IPS-18c (cell line): Measurements from ENCODE around the gene ZNF669.

ENCODE experiments used
- H3K4me3 ChIP-seq: 2 replicates; pipeline ENCODE4 v1.7.0; 2013; ENCODE audit warnings: low read depth, mild to moderate bottlenecking, low read length, moderate library complexity; ENCODE audit not compliant: insufficient read depth
- H3K9me3 ChIP-seq: one replicate; pipeline ENCODE4 v1.6.1; 2013; ENCODE audit warnings: mild to moderate bottlenecking, low read length, moderate library complexity; ENCODE audit not compliant: control insufficient read depth, insufficient read depth

The ZNF669 gene

DNA sequence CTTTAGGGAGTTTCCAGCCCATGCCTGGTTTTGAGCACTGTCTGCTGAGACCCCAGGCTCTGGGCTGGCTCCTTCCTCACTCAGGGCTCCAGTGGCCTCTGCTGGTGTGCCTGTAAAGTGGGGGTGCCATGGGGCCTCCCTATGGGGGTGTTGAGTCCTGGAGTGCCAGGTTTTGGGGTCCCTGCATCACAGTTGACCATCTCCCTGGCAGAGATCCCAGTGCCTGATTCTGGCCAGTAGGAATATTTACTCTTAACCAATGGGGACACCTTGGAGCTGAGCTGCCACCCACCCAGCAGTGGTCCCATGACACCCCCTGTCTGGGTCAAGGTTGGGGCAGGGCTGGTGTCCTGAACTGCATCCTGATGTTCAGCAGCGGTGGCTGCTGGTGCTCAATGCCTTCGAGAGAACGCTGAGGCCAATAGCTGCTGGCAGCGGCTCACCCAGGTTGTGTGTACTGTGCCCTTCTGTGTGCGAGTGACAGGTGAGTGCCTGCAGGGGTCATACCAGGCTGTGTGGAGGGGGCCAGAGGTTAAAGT lies 9.6 kb upstream of the ZNF669 start:
- Histone ChIP-seq H3K9me3 (peaks cover 2% of the 10 kb centered on the region), H3K4me3 (no peak overlapping the region)

DNA sequence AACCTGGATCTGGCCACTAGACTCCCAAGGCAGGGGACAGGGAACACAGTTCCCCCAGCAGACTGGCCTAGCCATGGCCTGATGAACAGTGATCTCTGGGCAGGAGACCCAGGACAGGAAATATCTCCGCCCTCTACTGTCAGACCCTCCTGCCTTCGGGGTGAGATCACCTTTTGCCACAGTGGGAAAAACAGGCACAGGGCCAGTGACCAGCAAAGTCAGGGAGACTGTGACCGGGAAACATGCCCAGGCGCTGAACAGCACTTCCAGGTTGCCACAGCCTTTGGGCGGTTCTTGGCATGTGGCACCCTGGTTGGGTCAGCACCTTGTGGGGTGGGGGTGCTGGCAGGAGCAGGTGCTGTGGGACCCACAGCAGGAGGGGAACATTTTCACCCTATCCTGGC lies 8.9 kb upstream of the ZNF669 start:
- Histone ChIP-seq H3K4me3 (no peak overlapping the region), H3K9me3 (peaks cover 2% of the 10 kb centered on the region)

DNA sequence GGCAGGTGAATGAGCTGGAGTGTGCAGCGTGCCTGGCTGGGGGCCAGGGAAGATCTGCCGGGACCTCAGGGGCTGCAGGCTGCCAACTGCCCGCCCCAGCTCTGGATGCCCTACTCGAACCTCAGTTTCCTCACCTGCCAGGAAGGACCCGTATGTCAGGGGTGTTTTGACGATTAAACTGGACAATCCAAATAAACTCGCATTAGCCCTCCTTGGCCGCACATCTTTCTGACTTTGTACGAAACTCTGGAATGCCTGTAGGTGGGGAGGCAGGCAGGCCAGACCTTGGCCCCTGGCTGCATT lies 8.3 kb upstream of the ZNF669 start:
- H3K4me3 ChIP-seq, result peak overlapping the region; percentile 77

DNA sequence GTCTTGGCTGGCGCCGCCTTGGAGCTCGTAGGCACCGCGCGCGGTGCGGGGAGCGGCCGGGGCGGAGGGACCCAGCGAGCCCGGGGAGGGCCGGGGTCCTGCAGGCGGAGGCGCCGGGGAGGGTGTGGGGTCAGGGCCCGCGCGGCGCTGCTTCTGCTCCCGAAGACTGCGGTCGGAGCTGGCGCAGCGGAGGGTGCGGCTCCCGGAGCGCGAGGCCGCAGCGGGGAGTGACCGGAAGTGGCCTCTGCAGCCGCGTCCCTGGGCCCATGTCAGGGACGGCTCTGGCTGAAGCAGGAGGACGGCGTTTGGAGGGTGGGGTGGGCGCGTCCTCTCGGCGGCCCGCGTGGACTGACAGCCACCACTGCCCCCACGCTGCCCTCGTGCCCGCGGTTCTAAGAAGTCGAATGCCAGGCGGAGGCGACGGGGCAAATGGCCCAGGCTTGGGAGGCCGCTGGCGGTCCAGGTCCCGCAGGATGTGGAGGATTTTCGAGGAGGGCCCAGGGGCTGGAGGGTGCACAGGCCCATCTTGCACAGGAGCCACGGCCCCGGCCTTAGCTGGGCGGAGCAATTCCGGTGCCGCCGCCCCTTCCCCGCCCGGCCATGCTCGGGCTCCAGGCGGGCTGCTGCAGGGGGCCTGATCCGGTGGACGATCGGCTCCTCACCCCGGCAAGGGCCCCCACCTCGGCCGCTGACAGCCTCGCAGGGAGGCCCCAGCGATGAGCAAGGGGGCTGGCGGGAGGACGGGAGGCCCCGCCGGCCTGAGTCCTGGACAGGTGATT lies 7.7 kb upstream of the ZNF669 start:
- H3K4me3 ChIP-seq, result peak overlapping the region; percentile 77
- peaks cover 2% of the 10 kb centered on the region for H3K9me3 ChIP-seq

More for the DNA sequence above, 8.3 kb upstream of the ZNF669 start:
- peaks cover 2% of the 10 kb centered on the region for H3K9me3 ChIP-seq

DNA sequence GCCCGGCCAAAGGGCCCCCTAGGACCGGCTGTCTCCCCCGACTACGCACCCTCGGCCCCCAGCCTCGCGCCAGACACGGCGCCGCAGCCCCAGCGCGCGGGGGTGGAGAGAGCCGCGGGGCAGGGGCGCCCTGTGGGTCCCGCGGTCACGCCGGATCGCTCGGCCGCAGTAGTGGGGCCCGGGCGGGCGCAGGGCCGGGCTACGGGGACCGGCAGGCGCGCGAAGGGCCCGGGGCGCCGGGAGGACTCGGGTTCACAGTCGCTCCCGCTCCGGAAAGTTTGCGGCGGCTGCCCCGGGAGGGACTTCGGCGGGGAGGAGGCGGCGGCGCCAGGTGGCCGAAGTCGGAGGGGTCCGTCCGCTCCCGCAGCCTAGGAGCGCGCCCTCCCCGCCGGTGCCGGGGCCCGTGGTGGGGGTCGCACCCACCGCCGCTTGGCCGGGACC lies 7.1 kb upstream of the ZNF669 start:
- H3K9me3 ChIP-seq, result peaks cover 2% of the 10 kb centered on the region

DNA sequence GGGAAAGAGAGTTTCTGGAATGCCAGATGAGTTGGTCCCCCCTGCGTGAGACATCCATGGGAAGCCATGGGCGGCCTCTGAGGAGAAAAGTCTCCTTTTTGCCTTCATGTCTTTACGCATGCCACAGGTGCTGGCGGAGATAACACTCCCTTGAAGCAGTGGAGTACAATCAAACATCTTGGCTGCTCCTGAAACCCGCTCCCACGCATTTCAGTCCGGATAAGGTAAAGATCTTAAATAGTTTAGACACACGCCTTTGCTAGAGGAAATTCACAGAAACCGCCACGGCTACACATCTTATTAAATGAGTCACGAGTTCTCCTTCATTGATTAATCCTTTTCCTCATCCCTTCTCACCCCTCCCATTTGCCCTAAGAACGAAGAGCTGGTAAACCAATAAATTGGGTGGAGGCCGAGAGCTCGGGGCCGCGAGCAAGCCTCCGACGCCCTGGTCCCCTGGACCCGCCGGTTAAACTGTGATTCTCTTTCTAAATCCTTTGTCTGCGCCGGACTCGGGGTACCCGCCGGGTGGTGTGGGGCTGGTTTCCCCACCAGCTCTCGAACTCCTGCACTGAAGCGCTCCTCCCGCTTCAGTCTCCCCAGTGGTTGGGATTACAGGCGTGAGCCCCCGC lies 6.6 kb upstream of the ZNF669 start:
- peaks cover 2% of the 10 kb centered on the region for H3K9me3 ChIP-seq
- peak overlapping the region; percentile 77 for H3K4me3 ChIP-seq

More for the DNA sequence above, 7.1 kb upstream of the ZNF669 start:
- peak overlapping the region; percentile 77 for H3K4me3 ChIP-seq

DNA sequence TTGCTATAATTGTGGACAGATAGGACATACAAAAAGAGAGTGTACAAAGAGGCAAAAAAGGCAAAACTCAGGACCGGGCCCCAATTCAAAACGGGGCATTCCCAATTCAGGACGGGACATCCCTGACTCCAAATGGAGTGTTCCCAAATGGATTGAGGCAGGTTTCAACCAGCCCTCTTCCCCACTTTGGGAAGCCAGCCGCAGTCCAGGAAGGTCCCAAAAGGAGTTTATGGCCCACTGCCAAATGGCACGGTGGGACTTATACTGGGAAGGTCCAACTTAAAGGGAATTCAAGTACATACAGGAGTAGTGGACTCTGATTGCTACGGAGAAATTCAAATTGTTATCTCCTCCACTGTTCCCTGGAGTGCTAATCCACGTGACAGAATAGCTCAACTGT lies 3.5 kb upstream of the ZNF669 start:
- Histone ChIP-seq H3K9me3 (peaks cover 6% of the 10 kb centered on the region), H3K4me3 (no peak overlapping the region)

DNA sequence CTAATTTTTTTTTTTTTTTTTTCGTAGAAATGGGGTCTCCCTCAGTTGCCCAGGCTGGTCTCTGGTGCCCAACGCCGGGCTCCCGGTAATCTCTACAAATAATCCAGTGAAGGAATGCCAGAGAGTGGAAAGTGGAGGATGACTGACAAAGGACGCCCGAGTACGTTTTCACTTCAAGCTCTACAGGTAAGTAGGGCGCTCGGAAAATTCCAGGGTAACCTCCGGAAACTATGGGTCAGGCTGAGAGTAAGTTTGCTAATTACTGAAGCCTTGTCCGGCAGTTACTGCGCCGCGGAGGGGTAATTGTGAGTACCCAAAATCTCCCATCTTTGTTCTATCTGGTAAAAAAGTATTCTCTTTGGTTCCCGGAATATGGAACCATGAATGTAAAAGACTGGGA lies 1.8 kb upstream of the ZNF669 start:
- Histone ChIP-seq H3K9me3 (peaks cover 6% of the 10 kb centered on the region), H3K4me3 (no peak overlapping the region; the same call in 1 of the 2 replicates)

DNA sequence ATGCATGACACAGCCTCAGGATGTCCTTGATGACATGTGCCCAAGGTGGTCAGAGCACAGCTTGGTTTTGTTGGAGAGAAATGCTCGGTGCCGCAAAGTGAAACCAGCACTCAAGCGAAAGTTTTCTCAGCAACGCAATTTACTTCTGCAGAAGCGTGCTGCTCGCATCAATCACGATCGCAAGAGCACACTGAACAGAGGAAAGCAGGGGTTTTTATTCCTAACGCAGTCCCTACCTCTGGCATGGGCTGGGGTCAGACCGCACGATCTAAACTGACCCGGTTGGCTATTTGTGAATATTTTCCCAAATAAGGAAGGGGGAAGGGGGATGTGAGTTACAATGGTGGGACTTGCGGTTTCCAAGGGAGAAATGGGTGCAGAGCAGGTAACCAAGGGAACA lies 809 bp upstream of the ZNF669 start:
- peak overlapping the region; percentile 34; the same call in 1 of the 2 replicates for H3K4me3 ChIP-seq
- peaks cover 7% of the 10 kb centered on the region for H3K9me3 ChIP-seq

DNA sequence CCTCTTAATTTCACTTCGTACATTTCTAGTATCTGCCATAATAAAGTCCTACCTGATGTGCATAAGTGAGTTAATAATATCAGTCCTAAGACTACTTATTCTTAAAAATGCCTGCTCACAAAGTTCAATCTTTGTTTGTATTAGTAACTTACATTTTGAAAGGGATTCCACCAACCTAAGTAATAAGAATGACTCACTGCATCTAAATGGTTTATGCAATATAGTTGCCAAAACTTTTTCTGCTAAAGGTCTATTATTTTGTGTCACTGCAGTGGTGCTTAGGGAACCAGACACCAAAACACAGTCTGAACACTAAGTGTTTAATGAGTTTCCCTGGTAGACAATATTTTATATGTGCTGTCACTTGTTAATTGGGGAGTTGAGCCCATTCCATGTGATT lies 1.8 kb downstream of the ZNF669 start:
- Histone ChIP-seq H3K4me3 (no peak overlapping the region), H3K9me3 (peaks cover 7% of the 10 kb centered on the region)

DNA sequence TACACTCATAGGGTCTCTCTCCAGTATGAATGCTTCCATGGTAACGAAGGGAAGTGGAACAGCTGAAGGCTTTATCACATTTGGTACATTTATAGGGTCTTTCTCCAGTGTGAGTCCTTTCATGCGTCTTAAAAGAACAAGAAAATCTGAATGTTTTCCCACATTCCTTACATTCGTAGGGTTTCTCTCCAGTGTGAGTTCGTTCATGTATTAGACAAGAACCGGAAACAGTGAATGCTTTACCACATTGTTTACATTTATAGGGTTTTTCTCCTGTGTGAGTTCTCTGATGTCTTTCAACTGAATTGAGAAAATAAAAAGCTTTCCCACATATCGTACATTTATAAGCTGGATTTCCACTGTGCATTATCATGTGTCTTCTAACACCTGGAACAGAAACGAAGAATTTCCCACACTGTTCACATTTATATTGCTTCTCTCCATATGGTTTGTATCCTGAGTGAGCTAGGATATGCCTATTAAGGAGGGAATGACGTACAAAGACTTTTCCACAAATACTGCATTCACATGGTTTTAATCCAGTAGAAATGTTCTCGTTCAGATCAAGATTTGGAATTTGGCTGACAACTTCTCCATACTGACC lies 3.4 kb downstream of the ZNF669 start:
- Histone ChIP-seq H3K9me3 (peaks cover 7% of the 10 kb centered on the region), H3K4me3 (no peak overlapping the region)

DNA sequence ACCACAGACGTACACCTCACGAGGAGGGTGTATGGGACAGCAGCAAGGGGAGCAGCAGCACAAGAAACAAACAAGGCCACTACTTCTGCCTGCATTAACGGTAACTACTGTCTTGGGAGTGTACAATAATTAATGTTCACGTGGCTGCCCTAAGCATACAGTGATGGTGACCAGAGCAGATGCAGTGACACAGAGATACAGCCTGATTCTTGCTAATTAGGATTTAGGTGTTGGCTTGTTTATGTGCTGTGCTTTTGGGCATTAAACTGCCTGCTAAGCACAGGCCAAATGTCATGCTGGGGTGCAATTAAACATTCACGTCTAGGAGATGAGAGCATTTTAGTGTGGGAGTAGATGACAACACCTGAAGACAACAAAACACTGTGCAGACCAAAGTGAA lies 7.2 kb downstream of the ZNF669 start:
- Histone ChIP-seq H3K4me3 (no peak overlapping the region), H3K9me3 (peaks cover 3% of the 10 kb centered on the region)

DNA sequence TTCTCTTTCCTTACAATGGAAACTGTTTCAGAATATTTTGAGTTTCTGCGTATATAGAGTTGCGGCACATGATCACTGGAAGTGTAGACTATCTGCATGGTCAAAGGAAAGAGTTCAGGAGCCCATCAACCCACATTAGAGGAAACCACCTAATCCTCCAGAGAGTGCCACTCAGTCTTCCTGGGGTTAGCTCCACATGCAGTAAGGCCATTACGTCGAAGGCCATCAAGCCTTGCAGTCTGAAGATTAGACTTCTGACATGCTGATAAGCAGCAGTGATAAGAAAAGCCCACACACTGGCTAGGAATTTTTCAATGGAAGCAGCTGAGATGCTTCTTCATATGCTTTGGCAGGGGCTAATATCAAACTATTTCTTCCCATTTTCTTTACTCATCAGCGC lies 7.6 kb downstream of the ZNF669 start:
- Histone ChIP-seq H3K9me3 (peaks cover 3% of the 10 kb centered on the region), H3K4me3 (no peak overlapping the region)

DNA sequence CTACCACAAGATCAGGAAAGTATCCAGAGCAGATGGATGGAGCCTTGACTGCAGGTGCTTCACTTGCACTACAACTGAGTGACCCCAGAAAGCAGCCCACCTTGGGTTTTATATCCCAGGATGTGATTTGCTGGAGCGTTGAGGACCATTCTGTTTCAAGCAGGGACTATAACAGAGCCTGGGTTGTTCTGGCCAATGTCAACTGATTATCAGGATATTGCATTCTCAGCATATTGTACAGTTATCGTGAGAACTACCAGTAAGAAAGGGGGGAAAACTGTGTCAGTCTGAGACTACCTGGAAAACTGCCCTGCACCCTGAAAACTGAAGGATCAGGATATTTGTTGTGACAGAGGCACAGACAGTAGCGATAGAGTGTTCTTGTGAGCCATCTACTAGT lies 8.0 kb downstream of the ZNF669 start:
- H3K9me3 ChIP-seq, result peaks cover 3% of the 10 kb centered on the region

DNA sequence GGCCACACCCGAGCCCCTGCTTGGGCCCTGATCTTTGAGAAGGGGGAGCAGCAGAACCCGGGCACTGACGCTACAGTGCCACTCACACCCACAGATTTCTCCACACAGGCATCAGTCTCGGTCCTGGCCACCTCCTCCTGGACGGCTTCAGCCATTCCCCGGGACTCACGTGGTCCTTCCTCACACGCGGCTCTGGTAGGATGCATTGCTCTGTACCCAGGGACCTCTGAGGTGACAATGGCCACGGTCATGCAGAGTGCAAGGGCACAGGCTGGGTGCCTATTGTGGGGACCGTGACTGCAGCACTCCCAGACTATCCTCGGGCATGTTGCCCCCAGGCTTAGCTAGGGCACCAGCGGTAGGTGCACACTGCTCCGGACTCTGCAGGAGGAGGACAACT lies 13.7 kb downstream of the ZNF669 start:
- Histone ChIP-seq H3K9me3 (peaks cover 2% of the 10 kb centered on the region), H3K4me3 (no peak overlapping the region)

More for the DNA sequence above, 8.0 kb downstream of the ZNF669 start:
- no peak overlapping the region for H3K4me3 ChIP-seq

DNA sequence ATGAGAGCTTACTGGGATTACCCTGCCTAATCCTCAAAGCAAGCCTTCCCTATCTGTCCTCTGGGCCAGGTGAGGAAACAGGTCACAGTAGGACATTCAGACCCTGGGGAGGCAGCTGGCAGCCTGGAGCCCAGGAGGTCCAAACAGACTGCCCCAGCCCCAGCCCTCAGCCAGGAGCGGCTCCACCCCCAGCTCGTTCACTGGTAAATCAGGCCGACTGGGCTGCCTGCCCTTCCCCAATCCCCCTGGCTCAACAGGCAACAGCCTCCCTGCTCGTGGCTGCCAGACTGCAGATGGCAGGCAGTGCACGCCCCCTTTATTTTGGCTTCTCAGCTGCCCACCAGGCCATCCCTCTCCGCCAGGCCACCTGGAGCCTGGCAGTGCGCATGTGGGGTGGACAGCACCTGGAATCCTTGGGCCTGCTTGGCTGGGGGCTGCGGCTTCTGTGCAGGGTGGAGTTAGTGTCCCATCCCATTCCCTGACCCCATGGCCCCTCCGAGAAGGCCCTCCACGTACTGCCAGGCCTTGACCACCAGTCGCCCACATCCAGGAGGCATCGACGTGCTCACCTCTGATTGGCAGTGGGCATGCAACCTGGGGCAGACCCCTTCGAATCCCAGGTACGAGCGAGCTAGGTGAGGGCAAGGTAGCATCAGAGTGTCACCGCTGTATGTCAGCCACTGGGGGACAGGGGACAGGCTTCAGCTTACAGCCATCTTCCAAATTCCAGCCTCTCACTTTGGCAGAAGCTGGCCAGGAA lies 14.4 kb downstream of the ZNF669 start:
- peaks cover 2% of the 10 kb centered on the region for H3K9me3 ChIP-seq
- no peak overlapping the region for H3K4me3 ChIP-seq

DNA sequence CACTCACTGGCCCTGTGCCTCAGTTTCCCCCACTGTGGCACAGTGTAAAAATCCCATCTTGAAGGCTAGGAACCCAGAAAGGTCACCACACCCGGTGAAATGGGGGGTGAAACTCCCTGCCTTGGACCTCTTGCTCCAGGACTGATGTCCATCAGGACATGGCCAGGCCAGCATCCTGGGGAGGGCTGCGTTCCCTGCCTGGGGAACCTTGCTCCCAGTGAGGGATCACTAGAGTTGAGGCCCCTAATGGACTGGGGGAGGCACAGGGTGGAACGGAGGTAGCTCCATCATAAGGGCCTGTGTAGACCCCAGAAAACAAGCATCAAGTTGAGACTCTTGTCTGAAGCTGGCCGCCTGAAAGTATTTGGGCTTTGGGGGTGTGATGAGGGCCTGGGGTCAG lies 15.2 kb downstream of the ZNF669 start:
- no peak overlapping the region for H3K4me3 ChIP-seq
- H3K9me3 ChIP-seq, result peaks cover 4% of the 10 kb centered on the region
